Measurements from ENCODE around the gene HKDC1. TPM values are rescaled to one million over a fixed set of nuclear protein-coding genes. Genes with fewer than 3 reads are reported as not detected.

The HKDC1 gene
- total RNA-seq, 1 experiment from 2014 or later, result 1.7 TPM

- no peak overlapping the region for H3K4me2 ChIP-seq (ENCODE audit: low read length)
- no peaks in the 10 kb centered on the region for H3K27me3 ChIP-seq (ENCODE audit: insufficient read depth, low read length)
- CTCF ChIA-PET, result interaction anchor here (1.7 kb wide), 1 partner anchor 10 kb away, joined by 3 read pairs; no protein-coding TSS in a partner anchor
- no TSS peak for BruUV-seq (replicated peaks)
- no peak overlapping the region for H2AFZ ChIP-seq (ENCODE audit: low read depth, low read length, poor library complexity, severe bottlenecking)
- intact Hi-C loops (cut with micrococcal nuclease), result loop anchor here (10.0 kb wide), 1 partner anchor 210 kb away; no protein-coding TSS in a partner anchor
- no peak for TF ChIP-seq MAX (IDR thresholded peaks at IDR 0.05)
- TF ChIP-seq EZH2 (IDR thresholded peaks at IDR 0.05), result no peak
- TF ChIP-seq JUND (IDR thresholded peaks at IDR 0.05), result no peak
- TF ChIP-seq FOSL1 (IDR thresholded peaks at IDR 0.05; ENCODE audit: low read depth), result no peak
- no peak for TF ChIP-seq EZH2phosphoT487 (IDR thresholded peaks at IDR 0.05; ENCODE audit: borderline replicate concordance)
- no peak for TF ChIP-seq POLR2AphosphoS5 (IDR thresholded peaks at IDR 0.05; ENCODE audit: low read depth, low read length)
- TF ChIP-seq RAD21 (IDR thresholded peaks at IDR 0.05; ENCODE audit: low read depth), result no peak
- TF ChIP-seq REST (IDR thresholded peaks at IDR 0.05; ENCODE audit: low read depth), result no peak
- TF ChIP-seq SP1 (IDR thresholded peaks at IDR 0.05; ENCODE audit: low read depth), result no peak
- DNase-seq (ENCODE audit: low read depth, low spot score) (no peak), ATAC-seq (no peak)
- H3K36me3 ChIP-seq (ENCODE audit: control insufficient read depth in 1 of 2, insufficient read depth in 2 of 2, low read length in 2 of 2), result no peaks in the 10 kb centered on the region
- H3K9me3 ChIP-seq (ENCODE audit: control insufficient read depth in 1 of 2, insufficient read depth in 1 of 2, low read depth in 1 of 2, low read length in 2 of 2), result no peaks in the 10 kb centered on the region
- POLR2A ChIA-PET, result no interaction called here
- no peak overlapping the region for H3K27ac ChIP-seq (ENCODE audit: low read depth, low read length)
- H3K9ac ChIP-seq (ENCODE audit: low read length), result no peak overlapping the region
- H3K79me2 ChIP-seq (ENCODE audit: insufficient read depth, low read length), result no peaks in the 10 kb centered on the region
- no peaks in the 10 kb centered on the region for H4K20me1 ChIP-seq (ENCODE audit: insufficient read depth)
- no peak overlapping the region for H3K4me3 ChIP-seq (replicated peaks in 1 of 2; ENCODE audit: low read depth in 1 of 2, low read length in 2 of 2)
- H3K4me1 ChIP-seq (ENCODE audit: control insufficient read depth in 1 of 2, insufficient read depth in 2 of 2, low read length in 2 of 2), result peaks cover 28 to 36% of the 10 kb centered on the region in 2 experiments
- no peaks in the 10 kb centered on the region for H3K9me2 ChIP-seq (ENCODE audit: insufficient read depth)
- RAD21 ChIA-PET (ENCODE audit: low non-redundant PET in 1 of 2, low total read pairs in 2 of 2, uncharacterized antibody in 2 of 2, unreplicated experiment in 2 of 2), result no interaction called here
Measured at GRCh38 chr10:69214666-69215131, 5.4 kb upstream of the HKDC1 start.
